ENCODE measurements around the gene PCDH19. TPM values are rescaled to one million over a fixed set of nuclear protein-coding genes. Genes with fewer than 3 reads are reported as not detected.

Gene PCDH19
- total and polyA plus RNA-seq, 9 donors: 1.2 to 4.4 (median 3.0) TPM

DNA sequence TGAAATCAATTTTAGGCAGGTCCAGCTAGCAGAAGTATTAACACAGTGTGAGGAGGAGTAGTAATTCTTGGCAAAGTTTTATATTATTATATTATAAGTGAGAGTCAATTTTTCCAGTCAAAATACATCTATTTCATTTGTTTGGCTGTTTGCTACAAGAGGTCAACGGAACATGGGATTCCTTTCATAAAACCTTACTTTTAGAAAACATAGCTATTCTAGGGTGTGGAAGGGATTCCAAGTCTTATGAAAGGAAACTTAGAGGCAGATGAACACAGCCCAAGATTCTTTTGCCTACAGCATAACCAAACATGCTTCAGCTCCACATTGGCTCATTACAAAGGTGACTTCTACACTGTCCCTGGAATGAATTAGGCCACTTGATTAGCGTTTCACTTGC lies 29.9 kb upstream of the PCDH19 start:
- 26 to 40% (median 38%) methylated on average over 2 of the region's 2 CpGs for WGBS, 3 donors
- H3K27me3 ChIP-seq: no peaks in the 10 kb centered on the region
- DNase-seq: no peak
- H3K27ac ChIP-seq: no peak overlapping the region
- H3K4me1 ChIP-seq (ENCODE audit: insufficient read depth): no peaks in the 10 kb centered on the region
- no peaks in the 10 kb centered on the region for H3K9me3 ChIP-seq
- H3K4me3 ChIP-seq: no peak overlapping the region
- no peaks in the 10 kb centered on the region for H3K36me3 ChIP-seq
- TF ChIP-seq, protein P1, sequence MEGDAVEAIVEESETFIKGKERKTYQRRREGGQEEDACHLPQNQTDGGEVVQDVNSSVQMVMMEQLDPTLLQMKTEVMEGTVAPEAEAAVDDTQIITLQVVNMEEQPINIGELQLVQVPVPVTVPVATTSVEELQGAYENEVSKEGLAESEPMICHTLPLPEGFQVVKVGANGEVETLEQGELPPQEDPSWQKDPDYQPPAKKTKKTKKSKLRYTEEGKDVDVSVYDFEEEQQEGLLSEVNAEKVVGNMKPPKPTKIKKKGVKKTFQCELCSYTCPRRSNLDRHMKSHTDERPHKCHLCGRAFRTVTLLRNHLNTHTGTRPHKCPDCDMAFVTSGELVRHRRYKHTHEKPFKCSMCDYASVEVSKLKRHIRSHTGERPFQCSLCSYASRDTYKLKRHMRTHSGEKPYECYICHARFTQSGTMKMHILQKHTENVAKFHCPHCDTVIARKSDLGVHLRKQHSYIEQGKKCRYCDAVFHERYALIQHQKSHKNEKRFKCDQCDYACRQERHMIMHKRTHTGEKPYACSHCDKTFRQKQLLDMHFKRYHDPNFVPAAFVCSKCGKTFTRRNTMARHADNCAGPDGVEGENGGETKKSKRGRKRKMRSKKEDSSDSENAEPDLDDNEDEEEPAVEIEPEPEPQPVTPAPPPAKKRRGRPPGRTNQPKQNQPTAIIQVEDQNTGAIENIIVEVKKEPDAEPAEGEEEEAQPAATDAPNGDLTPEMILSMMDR (IDR thresholded peaks at IDR 0.05): no peak
- TF ChIP-seq POLR2A (IDR thresholded peaks at IDR 0.05): no peak
- no peak for TF ChIP-seq EP300 (IDR thresholded peaks at IDR 0.05)
- intact Hi-C loops (cut with DNase I): no loop called here

DNA sequence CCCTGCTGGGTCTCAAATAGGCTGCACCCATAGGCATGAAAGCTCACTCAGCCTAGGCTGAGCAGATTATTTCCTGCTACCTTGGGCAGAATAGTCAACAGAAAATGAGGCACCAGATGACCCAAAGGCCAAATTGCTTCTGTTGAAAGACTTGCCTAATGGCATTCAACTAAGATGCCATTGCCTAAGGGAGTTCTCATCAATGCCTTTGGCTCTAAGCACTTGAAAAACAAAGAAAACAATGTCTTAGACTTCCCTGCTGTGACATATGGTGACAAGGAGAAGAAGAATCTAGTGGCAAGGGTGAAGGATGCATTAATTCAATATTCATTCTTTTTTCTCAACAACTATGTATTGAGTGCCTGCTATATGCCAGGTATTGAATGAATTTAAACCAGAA lies 25.7 kb upstream of the PCDH19 start:
- Histone ChIP-seq H3K36me3 (no peaks in the 10 kb centered on the region), H3K27ac (no peak overlapping the region), H3K4me1 (ENCODE audit: insufficient read depth) (no peaks in the 10 kb centered on the region), H3K27me3 (no peaks in the 10 kb centered on the region), H3K9me3 (no peaks in the 10 kb centered on the region), H3K4me3 (no peak overlapping the region)
- DNase-seq: no peak
- intact Hi-C loops (cut with DNase I): no loop called here
- TF ChIP-seq POLR2A (IDR thresholded peaks at IDR 0.05) (no peak), EP300 (IDR thresholded peaks at IDR 0.05) (no peak)
- TF ChIP-seq, protein P1 (IDR thresholded peaks at IDR 0.05): no peak

DNA sequence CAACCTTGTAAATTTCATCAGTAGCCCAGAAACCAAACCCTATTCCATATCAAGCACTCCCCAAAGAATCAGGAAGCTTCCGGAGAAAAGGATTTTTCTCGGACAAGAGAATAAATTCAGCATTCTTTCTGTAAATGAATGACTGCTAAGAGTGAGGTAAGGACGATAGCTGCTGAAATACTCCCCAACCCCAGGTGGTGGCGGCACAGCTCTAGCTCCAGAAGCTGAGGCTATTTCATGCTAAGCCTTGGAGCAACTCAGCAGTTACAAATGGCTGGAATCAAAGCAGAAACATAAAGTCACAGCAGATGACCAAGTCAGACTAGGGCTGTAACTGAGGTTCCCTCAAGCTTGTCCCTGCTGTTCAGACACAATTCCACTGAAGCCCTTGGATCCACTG lies 13.9 kb upstream of the PCDH19 start:
- H3K4me3 ChIP-seq: no peak overlapping the region
- H3K4me1 ChIP-seq (ENCODE audit: insufficient read depth): no peaks in the 10 kb centered on the region
- intact Hi-C loops (cut with DNase I): no loop called here
- no peaks in the 10 kb centered on the region for H3K36me3 ChIP-seq
- DNase-seq: no peak
- no peaks in the 10 kb centered on the region for H3K27me3 ChIP-seq
- 59 to 68% (median 59%) methylated on average over 4 of the region's 4 CpGs for WGBS, 3 donors
- no peak overlapping the region for H3K27ac ChIP-seq
- no peaks in the 10 kb centered on the region for H3K9me3 ChIP-seq
- TF ChIP-seq, protein P1 (IDR thresholded peaks at IDR 0.05): no peak
- TF ChIP-seq POLR2A (IDR thresholded peaks at IDR 0.05) (no peak), EP300 (IDR thresholded peaks at IDR 0.05) (no peak)

DNA sequence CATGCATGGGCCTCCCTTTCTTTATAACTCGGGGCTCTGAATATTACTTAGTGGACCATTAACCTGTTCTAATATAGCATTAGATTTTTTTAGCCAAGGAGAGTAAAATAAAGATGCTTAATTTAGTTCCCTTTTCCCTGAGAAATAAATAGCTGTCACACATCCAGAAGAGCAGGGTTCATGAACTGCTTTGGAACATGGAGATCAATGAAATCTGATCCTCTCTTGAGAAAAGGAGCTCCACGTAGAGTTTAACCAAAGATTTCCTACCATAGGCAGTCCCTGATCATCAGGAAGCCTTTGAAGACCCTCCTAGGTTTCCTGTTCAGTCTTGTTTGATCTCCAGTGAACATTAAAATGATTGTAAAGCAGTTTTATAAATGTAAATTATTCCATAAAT lies 8.5 kb upstream of the PCDH19 start:
- intact Hi-C loops (cut with DNase I): no loop called here
- Histone ChIP-seq H3K4me1 (ENCODE audit: insufficient read depth) (peaks cover 3% of the 10 kb centered on the region), H3K4me3 (no peak overlapping the region), H3K9me3 (no peaks in the 10 kb centered on the region), H3K27me3 (no peaks in the 10 kb centered on the region), H3K27ac (no peak overlapping the region), H3K36me3 (no peaks in the 10 kb centered on the region)
- TF ChIP-seq EP300 (IDR thresholded peaks at IDR 0.05) (no peak), POLR2A (IDR thresholded peaks at IDR 0.05) (no peak)
- TF ChIP-seq, protein P1 (IDR thresholded peaks at IDR 0.05): no peak
- DNase-seq: no peak
- WGBS, 3 donors: 23 to 30% (median 24%) methylated on average over 2 of the region's 2 CpGs

DNA sequence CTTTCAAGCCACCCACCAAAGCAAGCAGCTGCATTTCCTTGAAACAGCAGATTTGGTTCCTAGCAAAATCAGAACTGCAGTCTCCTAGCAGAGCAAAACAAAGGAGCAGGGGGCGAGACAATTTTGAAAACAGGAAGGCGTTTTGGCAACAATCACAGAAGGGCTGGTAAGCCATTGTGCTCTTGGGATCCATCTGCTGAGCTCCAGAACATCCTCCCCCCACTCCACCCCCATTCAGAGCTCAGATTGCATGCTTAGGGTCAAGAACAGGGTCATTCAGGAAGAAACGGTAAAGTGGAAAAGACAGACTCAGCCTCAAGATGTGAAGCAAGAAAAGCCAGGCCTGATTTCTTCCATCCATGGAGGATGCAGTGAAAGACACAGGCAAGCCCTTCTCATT lies 7.6 kb upstream of the PCDH19 start:
- intact Hi-C loops (cut with DNase I): no loop called here
- WGBS, 3 donors: 5 to 16% (median 8%) methylated on average over 3 of the region's 3 CpGs
- no peak overlapping the region for H3K4me3 ChIP-seq
- no peaks in the 10 kb centered on the region for H3K27me3 ChIP-seq
- H3K4me1 ChIP-seq (ENCODE audit: insufficient read depth): peaks cover 3% of the 10 kb centered on the region
- H3K36me3 ChIP-seq: no peaks in the 10 kb centered on the region
- TF ChIP-seq, protein P1 (IDR thresholded peaks at IDR 0.05): no peak
- TF ChIP-seq POLR2A (IDR thresholded peaks at IDR 0.05) (no peak), EP300 (IDR thresholded peaks at IDR 0.05) (no peak)
- no peak overlapping the region for H3K27ac ChIP-seq
- DNase-seq: peak in 3 of 5 donors; percentile 23 to 43 (median 30)
- no peaks in the 10 kb centered on the region for H3K9me3 ChIP-seq
